Measurements from ENCODE around the gene EIF3L.

DNA sequence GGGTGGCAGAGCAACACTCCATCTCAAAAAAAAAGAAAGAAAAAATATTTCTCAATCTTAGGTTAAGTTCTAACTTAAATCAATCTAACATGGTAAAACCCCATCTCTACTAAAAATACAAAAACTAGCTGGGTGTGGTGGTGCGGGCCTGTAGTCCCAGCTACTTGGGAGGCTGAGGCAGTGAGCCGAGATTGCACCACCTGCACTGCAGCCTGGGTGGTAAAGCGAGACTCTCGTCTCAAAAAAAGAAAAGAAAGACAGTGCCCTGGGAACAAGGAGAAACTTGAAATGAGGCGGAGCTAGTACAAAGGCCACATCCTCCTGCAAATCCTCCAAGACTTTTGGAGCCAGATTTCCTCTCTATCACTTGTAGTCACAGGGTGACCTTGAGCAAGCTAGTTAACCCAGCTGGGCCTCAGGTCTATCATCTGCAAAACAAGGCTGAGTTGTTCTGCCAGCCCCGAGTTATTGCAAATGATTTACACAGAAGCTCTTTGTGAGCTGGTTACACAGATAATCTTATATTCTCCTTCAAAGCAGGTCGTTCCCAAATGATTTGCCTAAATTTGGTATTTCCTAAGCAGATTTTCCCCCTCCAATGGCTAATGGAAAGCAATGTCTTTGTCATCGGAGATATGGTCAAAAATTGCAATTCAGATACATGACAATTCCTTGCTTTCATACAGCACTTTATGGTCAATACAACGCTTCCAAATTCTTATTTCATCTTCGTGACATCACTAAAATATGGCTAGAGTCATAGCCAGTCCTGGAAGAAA is 7.0 kb upstream of the EIF3L start:
- no peak for TF ChIP-seq EZH2 (IDR thresholded peaks at IDR 0.05; ENCODE audit: low read depth)
- TF ChIP-seq, protein P1, sequence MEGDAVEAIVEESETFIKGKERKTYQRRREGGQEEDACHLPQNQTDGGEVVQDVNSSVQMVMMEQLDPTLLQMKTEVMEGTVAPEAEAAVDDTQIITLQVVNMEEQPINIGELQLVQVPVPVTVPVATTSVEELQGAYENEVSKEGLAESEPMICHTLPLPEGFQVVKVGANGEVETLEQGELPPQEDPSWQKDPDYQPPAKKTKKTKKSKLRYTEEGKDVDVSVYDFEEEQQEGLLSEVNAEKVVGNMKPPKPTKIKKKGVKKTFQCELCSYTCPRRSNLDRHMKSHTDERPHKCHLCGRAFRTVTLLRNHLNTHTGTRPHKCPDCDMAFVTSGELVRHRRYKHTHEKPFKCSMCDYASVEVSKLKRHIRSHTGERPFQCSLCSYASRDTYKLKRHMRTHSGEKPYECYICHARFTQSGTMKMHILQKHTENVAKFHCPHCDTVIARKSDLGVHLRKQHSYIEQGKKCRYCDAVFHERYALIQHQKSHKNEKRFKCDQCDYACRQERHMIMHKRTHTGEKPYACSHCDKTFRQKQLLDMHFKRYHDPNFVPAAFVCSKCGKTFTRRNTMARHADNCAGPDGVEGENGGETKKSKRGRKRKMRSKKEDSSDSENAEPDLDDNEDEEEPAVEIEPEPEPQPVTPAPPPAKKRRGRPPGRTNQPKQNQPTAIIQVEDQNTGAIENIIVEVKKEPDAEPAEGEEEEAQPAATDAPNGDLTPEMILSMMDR (conservative IDR thresholded peaks at IDR 0.05) = no peak

Measured in PC-9 (cell line).